Measurements from ENCODE around the gene BATF3.
"Not testable (repeated sequence)": the region's sequence is repeated elsewhere in the genome, so short reads cannot be mapped to it uniquely, and the experiment has no call there.

Gene BATF3

GRCh38 chr1:212699625-212700222 is at the start of gene BATF3:
Gene BATF3, minus strand, starts transcription at chr1:212699840. Its CDS starts 78 bp downstream, at chr1:212699762.
- Histone ChIP-seq H3K9me3 (ENCODE audit: control insufficient read depth, low read length) (no peaks in the 10 kb centered on the region), H3K4me3 (ENCODE audit: low read length) (peak within 1 kb of the TSS; percentile 14), H3K36me3 (ENCODE audit: control insufficient read depth, insufficient read depth, low read length) (no peaks in the 10 kb centered on the region), H3K4me1 (ENCODE audit: control insufficient read depth, insufficient read depth, low read length) (peaks cover 21% of the 10 kb centered on the region), H3K27me3 (ENCODE audit: control insufficient read depth, insufficient read depth, low read length) (peaks cover 55% of the 10 kb centered on the region), H3K9ac (ENCODE audit: low read length) (peak within 1 kb of the TSS; percentile 16)

- Histone ChIP-seq H3K4me3 (ENCODE audit: low read length) (no peak overlapping the region), H3K9me3 (ENCODE audit: control insufficient read depth, low read length) (no peaks in the 10 kb centered on the region), H3K36me3 (ENCODE audit: control insufficient read depth, insufficient read depth, low read length) (no peaks in the 10 kb centered on the region), H3K4me1 (ENCODE audit: control insufficient read depth, insufficient read depth, low read length) (no peaks in the 10 kb centered on the region), H3K27me3 (ENCODE audit: control insufficient read depth, insufficient read depth, low read length) (no peaks in the 10 kb centered on the region), H3K9ac (ENCODE audit: low read length) (no peak overlapping the region)
These were observed 46.9 kb upstream of the BATF3 start for GRCh38 chr1:212746546-212746945.

GRCh38 chr1:212745303-212745702 is 45.7 kb upstream of the BATF3 start:
- Histone ChIP-seq H3K9ac (ENCODE audit: low read length) (no peak overlapping the region), H3K9me3 (ENCODE audit: control insufficient read depth, low read length) (no peaks in the 10 kb centered on the region), H3K27me3 (ENCODE audit: control insufficient read depth, insufficient read depth, low read length) (no peaks in the 10 kb centered on the region), H3K36me3 (ENCODE audit: control insufficient read depth, insufficient read depth, low read length) (no peaks in the 10 kb centered on the region), H3K4me1 (ENCODE audit: control insufficient read depth, insufficient read depth, low read length) (no peaks in the 10 kb centered on the region), H3K4me3 (ENCODE audit: low read length) (no peak overlapping the region)

- no peak overlapping the region for H3K4me3 ChIP-seq (ENCODE audit: low read length)
- no peak overlapping the region for H3K9ac ChIP-seq (ENCODE audit: low read length)
- H3K27me3 ChIP-seq (ENCODE audit: control insufficient read depth, insufficient read depth, low read length), result no peaks in the 10 kb centered on the region
- H3K4me1 ChIP-seq (ENCODE audit: control insufficient read depth, insufficient read depth, low read length), result no peaks in the 10 kb centered on the region
- H3K36me3 ChIP-seq (ENCODE audit: control insufficient read depth, insufficient read depth, low read length), result no peaks in the 10 kb centered on the region
- H3K9me3 ChIP-seq (ENCODE audit: control insufficient read depth, low read length), result no peaks in the 10 kb centered on the region
These were observed 44.3 kb upstream of the BATF3 start for GRCh38 chr1:212743901-212744475.

- Histone ChIP-seq H3K4me3 (ENCODE audit: low read length) (no peak overlapping the region), H3K4me1 (ENCODE audit: control insufficient read depth, insufficient read depth, low read length) (no peaks in the 10 kb centered on the region), H3K36me3 (ENCODE audit: control insufficient read depth, insufficient read depth, low read length) (no peaks in the 10 kb centered on the region), H3K9me3 (ENCODE audit: control insufficient read depth, low read length) (no peaks in the 10 kb centered on the region), H3K27me3 (ENCODE audit: control insufficient read depth, insufficient read depth, low read length) (no peaks in the 10 kb centered on the region), H3K9ac (ENCODE audit: low read length) (no peak overlapping the region)
These were observed 38.7 kb upstream of the BATF3 start for GRCh38 chr1:212738330-212738729.

GRCh38 chr1:212737559-212737958 is 37.9 kb upstream of the BATF3 start:
- no peaks in the 10 kb centered on the region for H3K36me3 ChIP-seq (ENCODE audit: control insufficient read depth, insufficient read depth, low read length)
- no peaks in the 10 kb centered on the region for H3K4me1 ChIP-seq (ENCODE audit: control insufficient read depth, insufficient read depth, low read length)
- H3K9me3 ChIP-seq (ENCODE audit: control insufficient read depth, low read length), result no peaks in the 10 kb centered on the region
- H3K27me3 ChIP-seq (ENCODE audit: control insufficient read depth, insufficient read depth, low read length), result no peaks in the 10 kb centered on the region
- H3K4me3 ChIP-seq (ENCODE audit: low read length), result no peak overlapping the region
- H3K9ac ChIP-seq (ENCODE audit: low read length), result no peak overlapping the region

GRCh38 chr1:212733109-212733508 is 33.5 kb upstream of the BATF3 start:
- no peaks in the 10 kb centered on the region for H3K9me3 ChIP-seq (ENCODE audit: control insufficient read depth, low read length)
- no peaks in the 10 kb centered on the region for H3K27me3 ChIP-seq (ENCODE audit: control insufficient read depth, insufficient read depth, low read length)
- H3K4me3 ChIP-seq (ENCODE audit: low read length), result no peak overlapping the region

GRCh38 chr1:212731630-212732029 is 32.0 kb upstream of the BATF3 start:
- Histone ChIP-seq H3K9ac (ENCODE audit: low read length) (no peak overlapping the region), H3K36me3 (ENCODE audit: control insufficient read depth, insufficient read depth, low read length) (no peaks in the 10 kb centered on the region), H3K27me3 (ENCODE audit: control insufficient read depth, insufficient read depth, low read length) (no peaks in the 10 kb centered on the region), H3K9me3 (ENCODE audit: control insufficient read depth, low read length) (no peaks in the 10 kb centered on the region), H3K4me3 (ENCODE audit: low read length) (no peak overlapping the region), H3K4me1 (ENCODE audit: control insufficient read depth, insufficient read depth, low read length) (peaks cover 9% of the 10 kb centered on the region)

More at GRCh38 chr1:212733109-212733508, 33.5 kb upstream of the BATF3 start:
- Histone ChIP-seq H3K4me1 (ENCODE audit: control insufficient read depth, insufficient read depth, low read length) (peaks cover 9% of the 10 kb centered on the region), H3K9ac (ENCODE audit: low read length) (no peak overlapping the region), H3K36me3 (ENCODE audit: control insufficient read depth, insufficient read depth, low read length) (no peaks in the 10 kb centered on the region)

- no peak overlapping the region for H3K4me3 ChIP-seq (ENCODE audit: low read length)
- peaks cover 9% of the 10 kb centered on the region for H3K4me1 ChIP-seq (ENCODE audit: control insufficient read depth, insufficient read depth, low read length)
- no peaks in the 10 kb centered on the region for H3K36me3 ChIP-seq (ENCODE audit: control insufficient read depth, insufficient read depth, low read length)
- no peaks in the 10 kb centered on the region for H3K27me3 ChIP-seq (ENCODE audit: control insufficient read depth, insufficient read depth, low read length)
- no peak overlapping the region for H3K9ac ChIP-seq (ENCODE audit: low read length)
- no peaks in the 10 kb centered on the region for H3K9me3 ChIP-seq (ENCODE audit: control insufficient read depth, low read length)
These were observed 29.0 kb upstream of the BATF3 start for GRCh38 chr1:212728606-212729005.

- no peaks in the 10 kb centered on the region for H3K36me3 ChIP-seq (ENCODE audit: control insufficient read depth, insufficient read depth, low read length)
These were observed 27.9 kb upstream of the BATF3 start for GRCh38 chr1:212727386-212728181.

GRCh38 chr1:212724679-212725078 is 25.0 kb upstream of the BATF3 start:
- H3K4me3 ChIP-seq (ENCODE audit: low read length); H3K9ac ChIP-seq (ENCODE audit: low read length); H3K36me3 ChIP-seq (ENCODE audit: control insufficient read depth, insufficient read depth, low read length); H3K27me3 ChIP-seq (ENCODE audit: control insufficient read depth, insufficient read depth, low read length); H3K9me3 ChIP-seq (ENCODE audit: control insufficient read depth, low read length): not testable (repeated sequence)
- peaks cover 16% of the 10 kb centered on the region for H3K4me1 ChIP-seq (ENCODE audit: control insufficient read depth, insufficient read depth, low read length)

More at GRCh38 chr1:212727386-212728181, 27.9 kb upstream of the BATF3 start:
- H3K4me3 ChIP-seq (ENCODE audit: low read length), result no peak overlapping the region
- no peaks in the 10 kb centered on the region for H3K27me3 ChIP-seq (ENCODE audit: control insufficient read depth, insufficient read depth, low read length)
- no peak overlapping the region for H3K9ac ChIP-seq (ENCODE audit: low read length)
- H3K9me3 ChIP-seq (ENCODE audit: control insufficient read depth, low read length), result no peaks in the 10 kb centered on the region
- H3K4me1 ChIP-seq (ENCODE audit: control insufficient read depth, insufficient read depth, low read length), result peaks cover 9% of the 10 kb centered on the region

- no peaks in the 10 kb centered on the region for H3K27me3 ChIP-seq (ENCODE audit: control insufficient read depth, insufficient read depth, low read length)
- no peaks in the 10 kb centered on the region for H3K36me3 ChIP-seq (ENCODE audit: control insufficient read depth, insufficient read depth, low read length)
- no peaks in the 10 kb centered on the region for H3K9me3 ChIP-seq (ENCODE audit: control insufficient read depth, low read length)
These were observed 22.8 kb upstream of the BATF3 start for GRCh38 chr1:212722270-212722957.

More at GRCh38 chr1:212722270-212722957, 22.8 kb upstream of the BATF3 start:
- H3K4me1 ChIP-seq (ENCODE audit: control insufficient read depth, insufficient read depth, low read length), result peaks cover 8% of the 10 kb centered on the region
- no peak overlapping the region for H3K9ac ChIP-seq (ENCODE audit: low read length)
- H3K4me3 ChIP-seq (ENCODE audit: low read length), result no peak overlapping the region
